HFFc6 (cell line): Measurements from ENCODE around the gene BEND4. TPM values are rescaled to one million over a fixed set of nuclear protein-coding genes. Genes with fewer than 3 reads are reported as not detected.
"Not testable (repeated sequence)": the region's sequence is repeated elsewhere in the genome, so short reads cannot be mapped to it uniquely, and the experiment has no call there.

Experiments
- DNase-seq: peaks from one replicate; pipeline ENCODE4 v3.0.0-alpha.2; 2018
- H3K27ac Mint-ChIP-seq: 2 replicates; pipeline ENCODE4 v1.8.0; 2020; ENCODE audit warnings: mild to moderate bottlenecking, mixed read lengths
- H3K27me3 Mint-ChIP-seq: 2 replicates; pipeline ENCODE4 v1.8.0; 2021; ENCODE audit warnings: mild to moderate bottlenecking, moderate library complexity, mixed read lengths; ENCODE audit not compliant: insufficient read depth
- H3K36me3 Mint-ChIP-seq: 2 replicates; pipeline ENCODE4 v1.8.0; 2021; ENCODE audit warnings: low read depth, mixed read lengths
- H3K4me1 Mint-ChIP-seq: 2 replicates; pipeline ENCODE4 v1.8.0; 2020; ENCODE audit warnings: low read depth, mixed read lengths
- H3K4me3 Mint-ChIP-seq: 2 replicates; pipeline ENCODE4 v1.8.0; 2020; ENCODE audit warnings: mild to moderate bottlenecking, moderate library complexity, mixed read lengths
- H3K9me3 Mint-ChIP-seq: 2 replicates; pipeline ENCODE4 v1.8.0; 2020; ENCODE audit warnings: mild to moderate bottlenecking, mixed read lengths
- CTCF ChIP-seq: fragments of 200-600 bp; sonication (generic); IDR thresholded peaks from 2 replicates; pipeline ENCODE4 v1.5.0; 2021; ENCODE audit warnings: antibody characterized with exemption, mild to moderate bottlenecking
- long read RNA-seq: library from polyadenylated mRNA; unstranded; transcript quantifications from one replicate; pipeline ENCODE4 v2.0.0, GENCODE V29; 2019
- total RNA-seq, 6 experiments: library from RNA; stranded (reverse); fragmentation: NEBNext Ultra II Directional; extraction: Animal tissue kit (Norgen Biotek cat#: 25700); gene quantifications; 2 replicates in 1 of 6; 3 replicates in 5 of 6; pipeline ENCODE4 v1.2.3, GENCODE V29; 2021

Gene BEND4
- total RNA-seq: not detected
- long read RNA-seq: 0 reads

- no peak within 1 kb of the TSS for H3K27ac Mint-ChIP-seq
- no peak for DNase-seq
- peaks cover 5% of the 10 kb centered on the region; the same call in 1 of the 2 replicates for H3K9me3 Mint-ChIP-seq
- H3K36me3 Mint-ChIP-seq: peaks cover 5% of the 10 kb centered on the region; the same call in 1 of the 2 replicates
- H3K4me3 Mint-ChIP-seq: no peak within 1 kb of the TSS
- H3K27me3 Mint-ChIP-seq: peaks cover 33% of the 10 kb centered on the region
- H3K4me1 Mint-ChIP-seq: peaks cover 6% of the 10 kb centered on the region
- no peak for TF ChIP-seq CTCF
Observed at GRCh38 chr4:42152507-42153504, at the start of gene BEND4. BEND4 (minus strand) TSS chr4:42152655; CDS start chr4:42152143, 512 bp downstream.

GRCh38 chr4:42197341-42197740 is 44.9 kb upstream of the BEND4 start:
- Mint-ChIP-seq H3K27me3 (peaks cover 2% of the 10 kb centered on the region; the same call in 1 of the 2 replicates), H3K9me3 (peaks cover 6% of the 10 kb centered on the region; the same call in 1 of the 2 replicates)

GRCh38 chr4:42172921-42173320 is 20.5 kb upstream of the BEND4 start:
- Mint-ChIP-seq H3K27ac (no peak overlapping the region), H3K36me3 (no peaks in the 10 kb centered on the region), H3K27me3 (no peaks in the 10 kb centered on the region; the same call in 1 of the 2 replicates), H3K4me1 (no peaks in the 10 kb centered on the region), H3K9me3 (peaks cover 3% of the 10 kb centered on the region; the same call in 1 of the 2 replicates), H3K4me3 (no peak overlapping the region)
- DNase-seq: no peak
- no peak for TF ChIP-seq CTCF

More at GRCh38 chr4:42197341-42197740, 44.9 kb upstream of the BEND4 start:
- Mint-ChIP-seq H3K4me1 (no peaks in the 10 kb centered on the region), H3K36me3 (no peaks in the 10 kb centered on the region), H3K4me3 (no peak overlapping the region), H3K27ac (no peak overlapping the region)
- no peak for TF ChIP-seq CTCF
- no peak for DNase-seq

GRCh38 chr4:42172128-42172790 is 19.8 kb upstream of the BEND4 start:
- Mint-ChIP-seq H3K27ac (no peak overlapping the region), H3K9me3 (peaks cover 3% of the 10 kb centered on the region; the same call in 1 of the 2 replicates), H3K27me3 (no peaks in the 10 kb centered on the region; the same call in 1 of the 2 replicates), H3K4me1 (no peaks in the 10 kb centered on the region; the same call in 1 of the 2 replicates), H3K4me3 (no peak overlapping the region), H3K36me3 (no peaks in the 10 kb centered on the region)
- no peak for DNase-seq
- TF ChIP-seq CTCF: no peak

GRCh38 chr4:42167709-42168108 is 15.3 kb upstream of the BEND4 start:
- Mint-ChIP-seq H3K27ac (no peak overlapping the region), H3K4me3 (no peak overlapping the region), H3K36me3 (no peaks in the 10 kb centered on the region), H3K27me3 (peaks cover 2% of the 10 kb centered on the region; the same call in 1 of the 2 replicates), H3K4me1 (no peaks in the 10 kb centered on the region; the same call in 1 of the 2 replicates), H3K9me3 (peaks cover 8% of the 10 kb centered on the region)
- no peak for DNase-seq
- TF ChIP-seq CTCF: no peak

GRCh38 chr4:42166186-42166585 is 13.7 kb upstream of the BEND4 start:
- H3K36me3 Mint-ChIP-seq, DNase-seq, H3K9me3 Mint-ChIP-seq, H3K27ac Mint-ChIP-seq, H3K27me3 Mint-ChIP-seq, H3K4me3 Mint-ChIP-seq, H3K4me1 Mint-ChIP-seq: not testable (repeated sequence)
